Activated naive CD4-positive, alpha-beta T cell treated with anti-CD3 and anti-CD28 coated beads, Interleukin-2, amount 50 U/mL, for 16 hours (primary cell): Measurements from ENCODE around the gene ALDH1L2.
"Not testable (repeated sequence)": the region's sequence is repeated elsewhere in the genome, so short reads cannot be mapped to it uniquely, and the experiment has no call there.

Experiments
- DNase-seq: peaks from one replicate; pipeline ENCODE4 v3.0.0-alpha.2; 2020

ALDH1L2 gene

DNA sequence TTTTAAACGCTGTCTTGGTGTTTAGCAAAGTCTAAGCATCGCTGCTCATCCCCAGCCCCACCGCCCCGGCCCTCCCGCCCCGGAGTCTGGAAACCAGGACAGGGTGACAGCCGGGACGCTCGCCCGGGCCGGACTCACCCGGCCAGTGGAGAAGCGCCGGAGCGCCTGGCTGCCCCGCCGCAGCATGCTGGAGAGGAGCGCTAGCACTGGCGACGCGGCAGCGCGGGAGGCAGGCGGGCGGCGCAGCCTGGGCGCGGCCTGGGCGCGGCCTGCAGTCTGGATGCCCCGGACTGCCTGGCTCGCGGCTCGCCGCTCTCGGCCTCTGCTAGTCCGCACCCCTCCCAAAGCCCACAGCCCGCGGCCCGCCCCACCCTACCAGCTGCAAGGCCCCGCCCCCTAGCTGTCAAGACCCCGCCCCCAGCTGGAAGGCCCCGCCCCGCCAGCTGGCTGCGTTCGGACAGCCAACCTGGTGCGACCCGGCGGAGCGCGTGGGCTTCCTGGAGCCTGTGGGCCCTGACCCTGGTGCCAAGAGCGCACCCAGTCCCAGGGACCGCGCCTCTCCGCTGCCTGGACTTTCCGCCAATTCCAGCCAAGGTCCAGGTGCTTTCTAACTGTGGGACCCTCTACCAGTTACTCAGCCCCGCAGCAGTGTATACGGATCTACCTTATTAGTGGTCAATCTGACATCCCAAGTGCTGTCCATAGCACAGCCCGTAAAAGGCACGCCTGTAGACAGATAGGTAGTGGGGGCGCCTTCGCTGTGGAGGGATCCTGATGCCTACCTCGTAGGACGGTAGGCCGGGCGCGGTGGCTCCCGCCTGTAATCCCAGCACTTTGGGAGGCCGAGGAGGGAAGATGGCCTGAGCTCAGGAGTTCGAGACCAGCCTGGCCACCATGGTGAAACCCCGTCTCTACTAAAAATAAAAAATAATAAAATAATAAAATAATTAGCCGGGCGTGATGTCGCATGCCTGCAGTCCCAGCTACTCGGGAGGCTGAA, at the start of gene ALDH1L2:
Gene ALDH1L2 (minus strand): TSS at position 208 of the 1,000 bp plus-strand sequence. CDS start 22 bp downstream, at position 186.
- peak; percentile 45 for DNase-seq

DNA sequence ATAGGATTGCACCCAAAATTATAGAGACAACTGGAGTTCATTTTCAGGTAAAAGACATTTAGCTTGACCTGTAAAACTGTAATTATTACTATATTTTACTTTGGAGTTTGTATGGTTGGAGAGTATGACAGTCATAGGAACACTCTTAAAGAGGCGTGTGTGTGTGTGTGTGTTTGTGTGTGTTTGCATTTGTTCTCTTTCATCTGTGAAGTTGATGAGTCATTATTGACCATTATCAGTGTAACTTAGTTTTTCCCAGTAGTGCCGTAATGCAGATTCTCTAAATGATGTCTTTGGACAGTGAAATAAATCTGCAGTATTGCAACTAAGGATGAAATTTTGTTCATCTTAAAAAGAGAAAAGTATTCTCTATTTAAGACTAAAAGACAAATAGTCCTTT, 36.3 kb upstream of the ALDH1L2 start:
- DNase-seq, result no peak

DNA sequence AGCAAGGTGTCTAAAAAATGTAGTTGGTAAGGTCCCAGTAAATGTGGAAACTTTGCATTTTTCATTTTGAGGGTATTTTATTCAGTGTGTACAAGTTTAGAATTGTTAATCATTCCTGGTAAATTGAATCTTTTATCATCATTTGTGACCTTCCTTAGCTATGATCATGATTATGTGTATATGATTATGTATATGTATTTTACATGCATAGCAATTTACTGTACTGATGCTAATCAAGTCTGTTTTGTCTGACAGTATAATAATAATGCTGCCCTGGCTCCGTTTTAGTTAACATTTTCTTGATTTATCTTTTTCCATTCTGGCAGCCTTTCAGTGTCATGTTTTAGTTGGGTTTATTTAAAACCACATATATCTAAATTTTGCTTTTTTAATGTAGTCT, 32.7 kb upstream of the ALDH1L2 start:
- DNase-seq, result no peak

DNA sequence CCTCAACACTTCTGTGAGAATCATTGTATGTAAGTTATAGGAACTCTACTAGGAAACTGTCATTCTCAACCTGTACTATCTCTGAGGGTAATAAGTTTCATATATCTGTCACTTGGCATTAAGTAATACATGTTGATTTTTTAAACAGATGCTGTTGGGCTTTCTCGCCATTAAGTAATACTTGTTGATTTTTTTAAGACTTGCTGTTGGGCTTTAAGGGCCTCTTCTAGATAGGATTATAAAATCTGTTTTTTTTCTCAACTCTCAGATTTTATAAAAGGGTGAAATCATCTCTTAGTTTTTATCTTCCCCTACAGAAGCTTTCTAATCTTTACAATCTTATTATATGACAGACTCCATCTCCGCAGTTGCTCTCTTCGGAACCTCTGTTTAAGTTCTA, 28.8 kb upstream of the ALDH1L2 start:
- DNase-seq, result no peak

DNA sequence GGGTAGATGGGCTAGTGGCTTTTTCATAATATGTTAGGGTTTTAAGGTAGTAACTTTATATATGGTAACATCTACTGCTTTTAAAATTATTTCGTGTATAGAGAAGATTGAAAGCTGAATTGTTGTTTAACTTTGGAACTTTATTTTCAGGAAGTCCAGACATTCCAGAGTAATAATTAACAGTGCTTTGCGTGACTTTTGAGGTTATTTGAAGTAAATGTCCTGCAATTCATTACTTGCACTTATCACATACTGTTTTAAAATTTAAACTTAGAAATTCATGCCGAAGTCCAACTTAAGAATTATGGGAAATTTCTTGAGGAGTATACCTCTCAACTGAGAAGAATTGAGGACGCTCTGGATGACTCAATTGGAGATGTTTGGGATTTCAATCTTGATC, 26.6 kb upstream of the ALDH1L2 start:
- no peak for DNase-seq

DNA sequence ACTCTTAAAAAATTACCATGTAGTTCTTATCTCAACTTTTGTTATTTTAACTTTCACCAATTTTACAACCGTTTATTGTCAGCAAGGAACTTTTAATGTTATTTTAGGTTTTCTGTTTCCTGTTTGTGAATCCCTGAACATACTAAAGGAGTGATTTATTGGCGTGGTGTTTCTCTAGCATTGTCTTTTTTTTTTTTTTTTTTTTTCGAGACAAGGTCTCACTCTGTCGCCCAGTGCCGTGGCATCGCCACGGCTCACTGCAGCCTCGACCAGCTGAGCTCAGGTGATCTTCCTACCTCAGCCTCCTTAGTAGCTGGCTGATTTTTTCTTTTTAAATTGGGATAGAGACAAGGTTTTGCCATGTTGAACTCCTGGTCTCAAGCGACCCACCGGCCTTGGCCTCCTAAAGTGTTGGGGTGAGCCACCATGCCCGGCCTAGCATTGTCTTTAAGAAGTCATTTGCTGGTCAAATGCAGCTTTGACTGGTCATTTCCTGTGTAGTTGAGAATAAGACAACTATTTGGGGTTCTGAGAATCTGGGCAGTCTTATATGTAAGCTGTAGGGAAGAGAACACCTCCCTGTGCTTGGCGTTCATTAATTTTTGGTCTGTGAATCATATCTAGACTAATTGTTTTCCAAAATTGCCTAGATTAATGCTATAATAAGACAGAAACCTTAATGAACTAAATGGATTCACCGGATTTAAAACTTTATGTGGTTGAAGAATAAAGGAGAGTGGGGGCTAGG, 25.4 kb upstream of the ALDH1L2 start:
- DNase-seq, result no peak

DNA sequence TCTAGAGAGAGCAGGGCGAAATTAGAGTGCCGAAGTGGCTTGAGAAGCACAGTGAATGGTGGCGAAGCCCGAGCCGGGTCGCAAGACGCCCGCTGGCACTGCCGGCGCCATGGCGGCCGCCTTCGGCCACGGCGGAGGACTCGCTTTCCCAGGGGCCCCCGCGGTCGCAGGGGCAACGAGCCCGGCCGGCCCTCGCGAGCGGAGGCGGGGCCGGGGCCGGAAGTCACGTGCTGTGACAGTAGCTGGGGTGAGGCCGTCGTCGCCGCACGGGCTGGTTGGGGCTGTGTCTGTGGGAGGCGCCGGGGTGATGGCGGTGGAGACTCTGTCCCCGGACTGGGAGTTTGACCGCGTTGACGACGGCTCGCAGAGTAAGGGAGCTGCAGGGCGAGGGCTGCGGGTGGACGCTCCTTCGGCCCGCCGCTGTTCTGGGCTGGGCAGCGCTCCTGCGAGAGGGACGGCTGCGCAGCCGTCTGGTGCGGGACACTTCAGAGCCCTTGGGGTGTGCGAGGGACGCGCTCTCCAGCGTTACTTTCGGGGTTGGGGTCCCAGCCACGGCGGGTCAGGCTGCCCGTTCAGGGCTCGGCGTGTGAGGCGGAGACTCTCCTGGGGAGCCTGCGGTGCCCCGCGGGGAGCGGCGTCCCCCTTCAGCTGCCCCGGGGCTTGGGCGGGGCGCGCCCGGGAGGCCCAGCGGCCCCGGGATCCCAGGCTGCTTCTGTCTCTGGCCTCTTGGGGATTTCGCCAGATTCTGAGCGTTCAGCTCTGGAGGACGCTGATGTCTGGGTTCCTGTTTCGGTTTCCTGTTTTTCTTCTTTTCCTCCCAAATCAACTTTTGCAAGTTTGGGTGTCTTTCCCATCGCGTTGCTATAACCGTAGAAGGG, 23.5 kb upstream of the ALDH1L2 start, which contains the start of gene WASHC4:
Gene WASHC4 (plus strand): TSS at position 238 of the 878 bp plus-strand sequence. CDS start 70 bp downstream, at position 308.
- DNase-seq, result peak; percentile 94

DNA sequence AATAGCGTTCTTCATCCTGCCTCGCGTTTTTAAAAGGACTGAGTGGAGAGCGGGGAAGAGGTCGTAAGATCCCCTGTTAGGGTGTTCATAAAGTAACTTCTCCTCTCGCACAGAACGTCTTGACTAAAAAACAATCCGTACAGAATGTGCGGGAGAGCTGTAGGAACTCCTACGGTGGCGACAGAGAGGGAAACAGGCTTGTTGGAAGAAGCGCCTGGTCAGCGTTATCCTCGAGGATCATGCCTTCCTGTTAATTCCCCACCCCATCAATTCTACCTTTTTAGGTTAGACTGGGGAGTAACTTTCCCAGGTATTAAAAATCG, 22.9 kb upstream of the ALDH1L2 start:
- no peak for DNase-seq

DNA sequence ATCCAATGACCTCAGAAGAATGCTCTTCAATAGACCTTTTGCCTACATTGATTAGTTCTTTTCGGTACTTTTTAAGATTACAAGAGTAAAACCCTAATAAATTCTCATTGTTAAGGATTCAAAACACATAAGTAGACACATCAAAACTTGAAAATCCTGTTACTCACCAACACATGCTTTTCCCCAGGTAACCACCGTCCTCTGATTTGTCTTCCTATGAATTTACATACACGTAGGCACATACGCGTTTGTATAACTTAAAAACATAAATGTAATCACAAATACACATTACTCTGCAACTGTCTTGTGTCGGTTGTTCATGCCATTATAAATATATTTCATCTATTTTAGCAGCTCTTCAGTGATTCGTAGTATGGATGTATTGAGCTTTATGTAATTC, 22.4 kb upstream of the ALDH1L2 start:
- DNase-seq, result no peak

DNA sequence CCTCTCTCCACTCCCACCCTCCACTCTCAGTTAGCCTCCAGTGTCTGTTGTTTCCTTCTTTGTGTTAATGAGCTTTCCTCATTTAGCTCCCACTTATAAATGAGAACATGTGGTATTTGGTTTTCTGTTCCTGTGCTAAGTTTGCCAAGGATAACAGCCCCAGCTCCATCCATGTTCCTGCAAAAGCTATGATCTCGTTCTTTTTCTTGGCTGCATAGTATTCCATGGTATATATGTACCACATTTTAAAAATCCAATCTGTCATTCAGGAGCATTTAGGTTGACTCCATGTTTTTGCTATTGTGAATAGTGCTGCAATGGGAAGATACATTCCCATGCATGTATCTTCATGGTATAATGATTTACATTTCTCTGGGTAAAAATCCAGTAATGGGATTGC, 20.5 kb upstream of the ALDH1L2 start:
- no peak for DNase-seq

DNA sequence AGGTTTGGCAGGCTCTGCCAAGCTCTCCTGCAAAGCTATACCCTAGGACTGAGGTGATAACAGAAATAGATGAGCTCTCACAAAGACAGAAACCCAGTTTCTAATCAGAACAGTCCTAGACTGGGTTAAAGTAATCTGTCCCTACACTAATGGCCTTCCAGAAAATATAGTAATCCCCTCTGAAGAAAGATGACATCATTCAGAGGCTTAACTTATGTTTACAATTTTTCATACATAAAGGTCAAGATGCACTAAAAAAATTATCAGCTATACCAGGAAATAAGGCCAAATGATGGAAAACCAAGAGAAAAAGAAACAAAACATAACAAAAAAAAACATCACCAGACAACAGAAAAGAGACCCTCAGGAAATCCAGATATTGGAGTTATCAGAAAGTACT, 18.4 kb upstream of the ALDH1L2 start:
- no peak for DNase-seq

DNA sequence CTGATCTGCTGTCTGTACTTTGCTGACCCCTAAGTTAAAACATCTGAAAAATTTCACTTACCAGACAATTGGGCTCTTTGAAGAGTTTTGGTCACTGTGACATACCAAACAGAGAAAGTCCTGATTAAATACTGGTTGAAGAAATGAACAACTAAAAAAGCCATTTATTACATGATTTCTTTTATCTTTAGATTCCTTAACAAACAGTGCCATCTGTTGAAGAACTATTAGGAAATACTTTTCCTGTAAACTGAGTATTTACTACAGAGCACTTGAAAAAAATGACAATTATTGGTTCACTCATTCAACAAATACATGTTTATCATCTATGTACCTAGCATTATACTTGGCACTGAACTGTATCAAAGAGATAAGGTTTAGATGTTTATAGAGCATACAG, 16.7 kb upstream of the ALDH1L2 start:
- DNase-seq, result no peak

DNA sequence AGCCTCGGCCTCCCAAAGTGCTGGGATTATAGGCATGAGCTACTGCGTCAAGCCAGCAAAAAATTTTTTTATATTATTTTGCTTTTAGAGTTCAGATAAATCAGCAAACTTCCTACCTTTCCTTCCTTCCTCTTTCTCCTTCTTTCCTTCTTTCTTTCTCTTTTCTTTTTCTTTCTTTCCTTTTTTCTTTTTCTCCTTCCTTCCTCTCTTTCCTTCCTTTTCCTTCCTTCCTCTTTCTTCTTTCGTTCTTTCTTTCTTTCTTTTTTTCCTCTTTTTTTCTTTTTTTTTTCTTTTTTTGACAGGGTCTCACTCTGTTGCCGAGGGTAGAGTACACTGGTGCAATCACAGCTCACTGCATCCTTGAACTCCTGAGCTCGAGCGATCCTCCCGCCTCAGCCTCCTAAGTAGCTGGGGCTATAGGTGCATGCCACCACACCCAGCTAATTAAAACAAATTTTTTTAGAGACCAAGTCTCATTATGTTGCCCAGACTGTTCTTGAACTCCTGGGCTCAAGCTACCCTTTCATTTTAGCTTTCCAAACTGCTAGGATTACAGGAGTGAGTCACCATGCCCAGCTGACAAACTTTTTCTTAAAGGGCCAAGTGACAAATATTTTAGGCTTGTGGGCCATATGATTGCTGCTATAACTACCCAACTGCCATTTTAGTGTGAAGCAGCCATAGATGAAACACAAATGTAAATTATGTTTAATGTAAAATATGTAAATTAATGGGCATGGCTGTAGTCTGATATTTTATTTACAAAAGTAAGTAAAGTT, 16.1 kb upstream of the ALDH1L2 start:
- no peak for DNase-seq

DNA sequence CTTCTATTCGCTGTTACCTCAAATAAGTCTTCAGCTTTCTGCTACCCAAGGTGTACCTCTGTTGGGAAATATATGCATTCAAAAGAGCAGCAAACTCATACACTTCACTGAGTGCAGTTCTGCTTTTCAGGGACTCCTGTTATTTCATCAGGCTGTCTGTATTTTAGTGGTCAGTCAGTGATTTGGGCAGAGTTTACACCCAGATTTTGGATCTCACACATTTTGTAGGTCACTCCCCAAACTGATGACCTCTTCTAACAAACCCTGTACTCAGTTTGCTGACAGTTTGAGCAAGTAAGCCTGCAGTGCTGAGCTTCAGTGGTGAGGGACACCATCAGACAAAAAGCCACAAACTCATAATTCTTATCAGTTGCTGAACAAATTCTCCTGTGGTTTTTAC, 15.1 kb upstream of the ALDH1L2 start:
- no peak for DNase-seq

DNA sequence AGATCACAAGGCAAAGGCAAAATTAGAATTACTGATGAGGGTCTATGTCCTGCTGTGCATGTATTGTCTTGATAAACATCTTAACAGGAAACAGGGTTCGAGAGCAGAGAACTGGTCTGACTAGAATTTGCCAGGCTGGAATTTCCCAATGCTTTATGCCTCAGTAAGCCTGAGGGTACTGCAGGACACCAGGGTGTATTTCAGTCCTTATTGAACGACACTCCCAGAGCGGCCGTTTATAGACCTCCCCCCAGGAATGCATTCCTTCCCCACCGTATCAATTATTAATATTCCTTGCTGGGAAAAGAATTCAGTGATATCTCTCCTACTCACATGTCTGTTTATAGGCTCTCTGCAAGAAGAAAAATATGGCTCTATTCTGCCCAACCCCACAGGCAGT, 11.1 kb upstream of the ALDH1L2 start:
- not testable (repeated sequence) for DNase-seq

DNA sequence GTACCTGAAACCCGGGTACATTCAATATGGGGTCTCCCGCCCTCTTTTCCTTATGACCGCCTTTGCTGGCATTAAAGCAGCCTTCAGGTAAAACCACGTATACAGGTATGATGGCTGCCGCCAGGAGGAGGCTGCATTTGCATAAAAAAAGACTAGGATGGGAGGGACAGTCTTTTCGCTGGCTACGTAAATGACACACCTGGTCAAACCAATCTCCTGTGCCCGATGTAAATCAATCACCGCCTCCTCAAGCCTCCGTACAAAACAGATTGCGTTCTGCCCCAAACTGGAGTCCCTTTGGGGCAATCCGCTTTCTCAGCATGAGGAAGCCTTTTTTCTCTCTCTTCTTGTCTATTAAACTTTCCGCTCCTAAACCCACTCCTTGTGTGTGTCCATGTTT, 8.1 kb upstream of the ALDH1L2 start:
- no peak for DNase-seq

DNA sequence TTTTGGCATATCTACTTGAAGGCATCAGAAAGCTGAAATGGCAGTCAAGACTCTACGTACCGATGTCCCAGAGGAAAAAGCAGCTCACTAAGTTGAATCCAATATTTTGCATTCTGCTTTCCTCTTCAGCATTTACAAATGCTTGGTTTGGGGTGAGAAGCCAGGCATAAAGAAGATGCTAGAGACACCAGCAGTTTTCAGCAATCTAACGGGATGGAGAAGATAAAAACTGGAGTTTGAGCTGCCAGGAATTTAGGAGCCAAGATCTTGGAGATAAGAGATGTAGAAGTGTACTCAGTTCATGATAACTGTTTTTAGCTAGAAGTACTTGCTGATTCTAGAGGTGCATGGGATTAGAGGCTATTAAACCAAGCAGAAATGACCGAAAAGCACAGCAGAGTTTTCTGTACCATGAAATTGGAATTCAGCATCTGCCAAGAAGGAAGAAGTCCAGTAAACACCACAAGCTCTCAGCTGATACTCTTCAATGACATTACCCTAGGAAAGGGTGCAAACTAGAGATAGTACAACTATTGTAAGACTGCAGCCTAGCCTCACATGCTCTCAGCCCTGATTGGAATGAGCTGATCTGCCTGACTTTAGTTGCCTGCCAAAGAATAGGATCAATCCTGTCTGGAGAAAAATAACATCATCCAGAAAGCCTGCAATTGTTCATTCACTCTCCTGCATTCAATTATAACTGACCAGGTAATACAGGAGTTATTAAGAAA, 7.4 kb upstream of the ALDH1L2 start:
- DNase-seq, result no peak

DNA sequence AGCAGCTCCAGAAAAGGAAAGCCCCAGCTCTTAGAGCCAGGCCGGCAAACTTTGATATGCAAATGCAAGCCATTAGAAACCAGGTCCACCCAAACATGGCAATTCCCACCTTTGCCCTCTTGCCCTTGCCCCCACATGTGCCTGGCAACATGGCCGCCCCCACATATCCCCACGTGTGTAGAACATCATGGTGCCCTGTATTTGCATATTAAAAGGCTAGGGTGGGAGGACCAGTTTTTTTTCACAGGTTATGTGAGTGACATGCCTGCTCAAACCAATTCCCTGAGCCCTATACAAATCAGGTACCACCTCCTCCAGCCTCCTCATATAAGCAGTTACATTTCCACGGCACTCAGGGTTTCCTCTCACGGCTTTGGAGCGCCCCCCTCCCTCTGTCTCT, 6.1 kb upstream of the ALDH1L2 start:
- DNase-seq, result no peak

DNA sequence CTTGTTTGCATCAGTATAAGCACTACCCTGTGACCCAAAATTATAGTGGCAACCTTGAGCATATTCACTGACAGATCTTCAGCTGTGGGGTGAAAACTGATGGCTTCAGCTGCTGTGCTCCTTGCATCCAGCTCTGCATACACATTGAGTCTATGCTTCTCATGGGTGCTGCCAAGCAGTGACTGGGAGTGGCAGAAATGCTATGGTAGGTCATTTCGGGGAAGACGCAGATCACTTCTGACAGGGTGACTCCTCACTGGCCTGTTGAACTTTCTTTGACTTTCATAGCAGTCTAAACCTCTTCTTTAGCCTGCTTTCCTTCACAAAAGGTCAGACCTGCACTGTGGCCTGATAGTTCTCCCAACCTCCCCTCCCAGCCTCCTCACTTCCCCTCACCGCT, 5.6 kb upstream of the ALDH1L2 start:
- no peak for DNase-seq

DNA sequence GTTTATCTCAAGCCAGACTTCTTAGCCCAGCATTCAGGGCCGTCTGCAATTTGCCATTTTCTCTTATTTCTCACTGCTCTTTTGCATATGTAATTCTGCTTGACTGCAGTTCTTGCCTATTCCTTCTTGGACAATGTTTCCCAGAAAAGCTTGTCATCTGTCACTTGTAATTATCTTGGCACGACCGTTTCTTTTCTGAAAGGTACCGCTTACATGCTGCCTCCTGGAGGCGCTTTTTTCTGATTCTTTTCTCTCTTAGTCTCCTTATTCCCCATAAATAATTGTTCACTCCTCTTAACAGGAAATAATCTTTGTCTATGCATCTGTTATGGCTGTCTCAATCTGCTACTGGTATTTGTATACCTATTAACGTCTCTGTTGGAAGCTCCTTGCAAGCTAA, 1.2 kb upstream of the ALDH1L2 start:
- DNase-seq, result no peak

DNA sequence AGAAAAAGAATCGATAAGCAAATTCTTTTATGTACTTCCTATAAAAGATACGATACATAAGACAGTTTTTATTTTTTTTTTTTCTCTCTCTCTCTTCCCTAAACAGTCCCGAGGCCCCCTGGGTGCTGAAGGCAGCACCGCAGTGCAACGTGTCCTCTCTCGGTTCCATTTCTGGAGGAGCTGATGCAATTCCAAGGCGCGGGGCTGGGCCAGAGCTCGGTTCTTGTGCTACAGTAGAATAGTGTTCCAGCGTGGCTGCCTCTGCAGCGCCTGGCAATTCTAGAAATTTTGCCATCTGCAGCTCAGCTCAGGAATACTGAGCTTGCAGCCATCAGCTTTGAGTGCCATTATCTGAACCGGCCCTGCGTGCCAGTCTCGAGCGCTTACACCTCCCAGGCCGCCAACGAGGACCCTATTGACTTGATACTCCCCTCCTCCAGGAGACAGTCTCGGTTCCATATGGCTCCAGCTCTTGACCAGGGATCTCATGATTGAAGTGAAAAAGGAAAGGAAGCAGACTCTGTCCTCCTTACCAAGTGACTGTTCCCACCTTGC, 630 bp downstream of the ALDH1L2 start:
- peak; percentile 23 for DNase-seq
